Upper lobe of right lung (tissue), 1 donor: ENCODE data around the gene PCDHGA1. TPM values are rescaled to one million over a fixed set of nuclear protein-coding genes. Genes with fewer than 3 reads are reported as not detected.
A peak's percentile ranks its signal among the peaks of the same experiment; 100 is the strongest.

Experiments used
- ATAC-seq: fragments of 200-7000 bp; cut with Tn5 transposase; one replicate; pipeline ENCODE4 v1.9.1; 2020; ENCODE audit warnings: mild to moderate bottlenecking, moderate library complexity
- DNase-seq: peaks from one replicate; pipeline ENCODE4 v3.0.0-alpha.2; 2020
- H3K27ac ChIP-seq: fragments of 200-600 bp; one replicate; pipeline ENCODE4 v1.8.0; 2022
- H3K27me3 ChIP-seq: fragments of 200-600 bp; one replicate; pipeline ENCODE4 v1.8.0; 2022; ENCODE audit warnings: mild to moderate bottlenecking
- H3K36me3 ChIP-seq: fragments of 200-600 bp; one replicate; pipeline ENCODE4 v1.8.0; 2022
- H3K4me1 ChIP-seq: fragments of 200-600 bp; one replicate; pipeline ENCODE4 v1.8.0; 2022
- H3K4me3 ChIP-seq: fragments of 200-600 bp; one replicate; pipeline ENCODE4 v1.8.0; 2022; ENCODE audit warnings: mild to moderate bottlenecking
- H3K9me3 ChIP-seq: fragments of 200-600 bp; one replicate; pipeline ENCODE4 v1.8.0; 2022
- intact Hi-C: fragments of 100-400 bp; cut with DNase I; formaldehyde crosslinking; loops from one replicate; pipeline ENCODE4 v1.11.0; 2022
- total RNA-seq: library from RNA; stranded (reverse); fragmentation: NEBNext Ultra II Directional; extraction: Animal tissue kit (Norgen Biotek cat#: 25700); gene quantifications from one replicate; pipeline ENCODE4 v1.2.1, GENCODE V29; 2021
- TF ChIP-seq, protein P1 (sequence below): fragments of 200-600 bp; IDR thresholded peaks from one replicate; pipeline ENCODE4 v1.8.0; 2022; ENCODE audit warnings: antibody characterized with exemption
- donor health status: DM: no; HTN: yes; CAD: no; lungs with severe emphysema.

The PCDHGA1 gene
- total RNA-seq, 1 donor from 2014 or later: 0.46 TPM

DNA sequence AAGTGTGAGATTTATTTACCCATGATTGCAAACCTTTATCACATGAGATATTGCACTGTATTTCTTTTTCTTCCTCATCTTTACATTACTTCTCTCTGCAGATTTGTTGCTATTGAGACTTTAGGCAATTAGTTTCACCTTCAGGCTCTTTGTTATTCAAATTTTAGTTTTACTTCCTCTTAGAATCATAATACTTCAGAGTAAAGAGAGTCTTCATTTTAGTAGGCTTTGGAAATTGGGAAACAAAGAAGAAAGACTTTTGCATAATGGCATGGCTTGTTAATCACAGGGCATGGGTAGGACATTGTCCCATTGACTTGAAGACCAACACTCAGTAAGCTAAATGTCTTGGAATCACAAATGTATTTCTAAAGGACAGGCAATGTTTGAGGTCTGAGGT is 32.4 kb downstream of the PCDHGA1 start:
- Histone ChIP-seq H3K4me3 (no peak overlapping the region), H3K36me3 (no peaks in the 10 kb centered on the region), H3K4me1 (no peaks in the 10 kb centered on the region), H3K27me3 (peaks cover 36% of the 10 kb centered on the region), H3K9me3 (peaks cover 23% of the 10 kb centered on the region), H3K27ac (no peak overlapping the region)
- intact Hi-C loops: no loop called here
- no peak for ATAC-seq
- TF ChIP-seq, protein P1, sequence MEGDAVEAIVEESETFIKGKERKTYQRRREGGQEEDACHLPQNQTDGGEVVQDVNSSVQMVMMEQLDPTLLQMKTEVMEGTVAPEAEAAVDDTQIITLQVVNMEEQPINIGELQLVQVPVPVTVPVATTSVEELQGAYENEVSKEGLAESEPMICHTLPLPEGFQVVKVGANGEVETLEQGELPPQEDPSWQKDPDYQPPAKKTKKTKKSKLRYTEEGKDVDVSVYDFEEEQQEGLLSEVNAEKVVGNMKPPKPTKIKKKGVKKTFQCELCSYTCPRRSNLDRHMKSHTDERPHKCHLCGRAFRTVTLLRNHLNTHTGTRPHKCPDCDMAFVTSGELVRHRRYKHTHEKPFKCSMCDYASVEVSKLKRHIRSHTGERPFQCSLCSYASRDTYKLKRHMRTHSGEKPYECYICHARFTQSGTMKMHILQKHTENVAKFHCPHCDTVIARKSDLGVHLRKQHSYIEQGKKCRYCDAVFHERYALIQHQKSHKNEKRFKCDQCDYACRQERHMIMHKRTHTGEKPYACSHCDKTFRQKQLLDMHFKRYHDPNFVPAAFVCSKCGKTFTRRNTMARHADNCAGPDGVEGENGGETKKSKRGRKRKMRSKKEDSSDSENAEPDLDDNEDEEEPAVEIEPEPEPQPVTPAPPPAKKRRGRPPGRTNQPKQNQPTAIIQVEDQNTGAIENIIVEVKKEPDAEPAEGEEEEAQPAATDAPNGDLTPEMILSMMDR: no peak
- no peak for DNase-seq

DNA sequence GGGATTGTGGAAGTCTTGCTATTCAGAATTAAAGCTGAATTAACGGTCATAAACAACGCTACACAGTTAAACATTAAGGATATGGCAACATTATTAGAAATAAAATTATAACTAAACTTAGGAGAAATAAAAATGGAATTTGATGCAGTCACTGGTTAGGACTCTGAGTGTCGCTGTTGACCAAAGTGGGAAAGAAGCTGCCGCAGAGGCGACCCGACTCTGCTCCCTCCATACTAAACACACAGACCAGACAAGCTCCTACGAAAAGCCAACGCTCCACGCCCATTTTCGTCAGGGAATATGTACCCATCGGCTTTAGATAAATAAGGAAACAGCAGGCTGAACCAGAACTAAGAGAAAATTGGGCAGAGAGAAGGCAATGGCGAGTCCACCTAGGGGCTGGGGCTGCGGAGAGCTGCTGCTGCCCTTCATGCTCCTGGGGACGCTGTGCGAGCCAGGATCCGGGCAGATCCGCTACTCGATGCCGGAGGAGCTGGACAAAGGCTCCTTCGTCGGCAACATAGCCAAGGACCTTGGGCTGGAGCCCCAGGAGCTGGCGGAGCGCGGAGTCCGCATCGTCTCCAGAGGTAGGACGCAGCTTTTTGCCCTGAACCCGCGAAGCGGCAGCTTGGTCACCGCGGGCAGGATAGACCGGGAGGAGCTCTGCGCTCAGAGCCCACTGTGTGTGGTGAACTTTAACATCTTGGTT is 33.8 kb downstream of the PCDHGA1 start, which contains the start of gene PCDHGA5:
Gene PCDHGA5, plus strand, starts transcription at position 211 of the 709 bp plus-strand sequence. Its CDS starts 169 bp downstream, at position 380.
- H3K4me1 ChIP-seq: no peaks in the 10 kb centered on the region
- TF ChIP-seq, protein P1: peak; percentile 7
- H3K27me3 ChIP-seq: peaks cover 36% of the 10 kb centered on the region
- DNase-seq: no peak
- no peak for ATAC-seq
- peaks cover 14% of the 10 kb centered on the region for H3K9me3 ChIP-seq
- H3K27ac ChIP-seq: no peak within 1 kb of the TSS
- no peaks in the 10 kb centered on the region for H3K36me3 ChIP-seq
- intact Hi-C loops: no loop called here
- peak within 1 kb of the TSS; percentile 4 for H3K4me3 ChIP-seq

DNA sequence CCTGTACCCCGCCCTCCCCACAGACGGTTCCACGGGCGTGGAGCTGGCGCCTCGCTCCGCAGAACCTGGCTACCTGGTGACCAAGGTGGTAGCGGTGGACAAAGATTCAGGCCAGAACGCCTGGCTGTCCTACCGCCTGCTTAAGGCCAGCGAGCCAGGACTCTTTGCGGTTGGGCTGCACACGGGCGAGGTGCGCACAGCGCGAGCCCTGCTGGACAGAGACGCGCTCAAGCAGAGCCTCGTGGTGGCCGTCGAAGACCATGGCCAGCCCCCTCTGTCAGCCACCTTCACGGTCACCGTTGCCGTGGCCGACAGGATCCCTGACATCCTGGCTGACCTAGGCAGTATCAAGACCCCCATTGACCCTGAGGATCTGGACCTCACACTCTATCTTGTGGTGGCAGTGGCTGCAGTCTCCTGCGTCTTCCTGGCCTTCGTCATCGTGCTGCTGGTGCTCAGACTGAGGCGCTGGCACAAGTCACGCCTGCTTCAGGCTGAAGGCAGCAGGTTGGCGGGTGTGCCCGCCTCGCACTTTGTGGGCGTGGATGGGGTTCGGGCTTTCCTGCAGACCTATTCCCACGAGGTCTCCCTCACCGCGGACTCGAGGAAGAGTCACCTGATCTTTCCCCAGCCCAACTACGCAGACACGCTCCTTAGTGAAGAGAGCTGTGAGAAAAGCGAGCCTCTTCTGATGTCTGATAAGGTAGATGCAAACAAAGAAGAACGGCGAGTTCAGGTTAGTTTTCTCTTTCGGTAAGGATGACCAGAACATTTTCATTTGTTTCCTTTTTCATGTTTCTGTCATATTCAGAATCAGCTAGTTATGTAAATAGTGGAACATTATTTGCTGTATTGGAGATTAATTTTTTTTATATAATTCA is 35.9 kb downstream of the PCDHGA1 start:
- H3K4me3 ChIP-seq: no peak overlapping the region
- peaks cover 29% of the 10 kb centered on the region for H3K27me3 ChIP-seq
- intact Hi-C loops: no loop called here
- no peak overlapping the region for H3K27ac ChIP-seq
- ATAC-seq: no peak
- H3K9me3 ChIP-seq: peaks cover 19% of the 10 kb centered on the region
- no peaks in the 10 kb centered on the region for H3K4me1 ChIP-seq
- H3K36me3 ChIP-seq: no peaks in the 10 kb centered on the region
- no peak for DNase-seq
- TF ChIP-seq, protein P1: no peak

DNA sequence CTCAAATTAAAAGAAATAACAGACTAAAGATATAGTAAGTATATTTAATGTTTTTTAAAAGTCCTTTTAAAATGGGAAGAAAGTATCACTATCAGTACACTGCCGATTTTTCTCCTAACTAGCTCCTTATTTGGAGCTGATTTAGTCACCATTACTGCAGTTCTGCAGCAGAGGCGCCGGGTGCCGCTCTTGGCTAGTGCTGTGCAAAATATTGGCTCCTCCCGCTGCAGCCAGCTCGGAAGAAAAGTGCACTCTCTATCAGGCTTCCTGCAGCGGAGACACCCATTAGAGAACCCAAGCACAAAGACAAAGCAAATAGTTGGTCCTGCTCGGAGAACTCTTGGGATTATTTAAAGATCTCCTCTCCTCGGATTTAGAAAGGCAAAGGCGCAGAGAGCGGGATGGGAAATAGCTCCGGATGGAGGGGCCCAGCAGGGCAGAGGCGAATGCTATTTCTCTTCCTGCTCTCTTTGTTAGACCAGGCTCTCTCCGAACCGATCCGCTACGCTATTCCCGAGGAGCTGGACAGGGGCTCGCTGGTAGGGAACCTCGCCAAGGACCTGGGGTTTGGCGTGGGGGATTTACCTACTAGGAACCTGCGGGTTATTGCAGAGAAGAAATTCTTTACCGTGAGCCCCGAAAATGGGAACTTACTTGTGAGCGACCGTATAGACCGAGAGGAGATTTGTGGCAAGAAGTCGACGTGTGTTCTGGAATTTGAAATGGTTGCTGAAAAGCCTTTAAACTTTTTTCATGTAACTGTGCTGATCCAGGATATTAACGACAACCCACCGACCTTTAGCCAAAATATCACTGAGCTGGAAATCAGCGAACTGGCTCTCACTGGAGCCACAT is 39.9 kb downstream of the PCDHGA1 start, which contains the start of gene PCDHGB3:
Gene PCDHGB3, plus strand, starts transcription at position 249 of the 855 bp plus-strand sequence. Its CDS starts 153 bp downstream, at position 402.
- H3K27ac ChIP-seq: no peak within 1 kb of the TSS
- no peaks in the 10 kb centered on the region for H3K36me3 ChIP-seq
- TF ChIP-seq, protein P1: peak; percentile 25
- peaks cover 18% of the 10 kb centered on the region for H3K27me3 ChIP-seq
- H3K9me3 ChIP-seq: peaks cover 27% of the 10 kb centered on the region
- no peak for DNase-seq
- peak; percentile 83 for ATAC-seq
- no peaks in the 10 kb centered on the region for H3K4me1 ChIP-seq
- H3K4me3 ChIP-seq: peak within 1 kb of the TSS; percentile 32
- intact Hi-C loops: no loop called here
